ENCODE measurements around the gene ELOVL3.

The ELOVL3 gene

DNA sequence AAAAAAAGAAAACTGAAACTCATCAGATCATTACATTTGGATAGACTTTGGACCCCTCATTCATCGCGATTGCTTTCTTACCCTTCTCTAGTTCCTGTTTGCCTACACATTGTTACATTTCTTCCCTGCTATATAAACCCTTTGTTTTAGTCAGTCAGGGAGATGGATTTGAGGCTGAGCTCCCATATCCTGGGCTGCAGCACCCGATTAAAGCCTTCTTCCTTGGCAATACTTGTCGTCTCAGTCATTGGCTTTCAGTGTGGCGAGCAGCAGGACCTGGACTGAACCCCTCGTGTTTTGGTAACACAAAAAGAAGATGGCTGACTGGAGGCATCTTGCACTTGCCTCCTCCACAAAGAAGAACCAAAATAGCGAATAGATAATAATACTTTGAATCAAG lies 34.1 kb upstream of the ELOVL3 start:
- no peaks in the 10 kb centered on the region for H3K9me2 ChIP-seq (replicated peaks; ENCODE audit: insufficient read depth, low read length)
- no peak for TF ChIP-seq EZH2 (optimal IDR thresholded peaks at IDR 0.05; ENCODE audit: low read depth, low read length)
- TF ChIP-seq, protein P1, sequence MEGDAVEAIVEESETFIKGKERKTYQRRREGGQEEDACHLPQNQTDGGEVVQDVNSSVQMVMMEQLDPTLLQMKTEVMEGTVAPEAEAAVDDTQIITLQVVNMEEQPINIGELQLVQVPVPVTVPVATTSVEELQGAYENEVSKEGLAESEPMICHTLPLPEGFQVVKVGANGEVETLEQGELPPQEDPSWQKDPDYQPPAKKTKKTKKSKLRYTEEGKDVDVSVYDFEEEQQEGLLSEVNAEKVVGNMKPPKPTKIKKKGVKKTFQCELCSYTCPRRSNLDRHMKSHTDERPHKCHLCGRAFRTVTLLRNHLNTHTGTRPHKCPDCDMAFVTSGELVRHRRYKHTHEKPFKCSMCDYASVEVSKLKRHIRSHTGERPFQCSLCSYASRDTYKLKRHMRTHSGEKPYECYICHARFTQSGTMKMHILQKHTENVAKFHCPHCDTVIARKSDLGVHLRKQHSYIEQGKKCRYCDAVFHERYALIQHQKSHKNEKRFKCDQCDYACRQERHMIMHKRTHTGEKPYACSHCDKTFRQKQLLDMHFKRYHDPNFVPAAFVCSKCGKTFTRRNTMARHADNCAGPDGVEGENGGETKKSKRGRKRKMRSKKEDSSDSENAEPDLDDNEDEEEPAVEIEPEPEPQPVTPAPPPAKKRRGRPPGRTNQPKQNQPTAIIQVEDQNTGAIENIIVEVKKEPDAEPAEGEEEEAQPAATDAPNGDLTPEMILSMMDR (IDR thresholded peaks at IDR 0.05; ENCODE audit: low read length) = no peak
- TF ChIP-seq EZH2phosphoT487 (IDR thresholded peaks at IDR 0.05; ENCODE audit: low read length) = no peak
- H3K36me3 ChIP-seq (replicated peaks; ENCODE audit: insufficient read depth, low read length) = no peaks in the 10 kb centered on the region

DNA sequence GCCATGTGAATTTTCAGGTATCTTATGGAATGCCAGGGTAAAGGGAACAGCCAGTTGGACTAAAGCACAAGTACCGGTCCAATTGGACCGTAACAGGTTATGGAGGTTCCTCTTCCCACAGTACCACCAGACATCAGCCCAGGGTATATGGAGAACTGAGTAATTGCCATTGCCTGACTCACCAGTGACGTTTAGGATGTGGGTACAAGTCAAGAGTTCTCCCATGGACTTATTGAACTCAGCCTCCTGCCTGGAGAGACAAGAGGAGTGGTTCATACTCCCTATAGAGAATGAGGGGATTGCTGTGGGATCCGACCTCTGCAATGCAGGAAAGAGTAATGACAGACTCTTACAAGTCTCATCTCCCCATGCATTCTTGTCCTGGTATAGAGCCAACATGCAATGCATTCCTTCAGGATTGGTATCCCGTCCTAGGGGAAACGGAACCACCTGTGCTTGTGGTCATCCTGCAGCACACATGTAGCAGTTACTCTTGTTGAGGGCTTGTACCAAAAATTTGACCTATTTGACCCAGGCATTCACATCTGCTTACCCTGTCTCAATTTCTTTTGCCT lies 30.7 kb upstream of the ELOVL3 start:
- no peak for TF ChIP-seq EZH2phosphoT487 (IDR thresholded peaks at IDR 0.05; ENCODE audit: low read length)
- no peak for TF ChIP-seq EZH2 (optimal IDR thresholded peaks at IDR 0.05; ENCODE audit: low read depth, low read length)
- TF ChIP-seq, protein P1 (IDR thresholded peaks at IDR 0.05; ENCODE audit: low read length) = no peak
- H3K4me1 ChIP-seq (ENCODE audit: low read length) = no peaks in the 10 kb centered on the region

More for the DNA sequence above, 34.1 kb upstream of the ELOVL3 start:
- Histone ChIP-seq H3K9me3 (replicated peaks; ENCODE audit: insufficient read depth, low read length) (no peaks in the 10 kb centered on the region), H3K4me3 (ENCODE audit: low read length) (no peak overlapping the region), H3K79me2 (ENCODE audit: low read length) (no peaks in the 10 kb centered on the region), H4K20me1 (ENCODE audit: insufficient read depth, low read length) (no peaks in the 10 kb centered on the region), H3F3A (ENCODE audit: insufficient read depth, low read length) (peaks cover 20% of the 10 kb centered on the region), H3K9ac (ENCODE audit: low read length) (no peak overlapping the region), H3K27ac (ENCODE audit: low read length) (no peak overlapping the region), H3K4me1 (ENCODE audit: low read length) (peaks cover 16% of the 10 kb centered on the region), H2AFZ (ENCODE audit: low read length) (no peak overlapping the region), H3K4me2 (ENCODE audit: low read depth, low read length) (no peak overlapping the region), H3K27me3 (replicated peaks; ENCODE audit: insufficient read depth, low read length) (no peaks in the 10 kb centered on the region)
- DNase-seq = no peak

DNA sequence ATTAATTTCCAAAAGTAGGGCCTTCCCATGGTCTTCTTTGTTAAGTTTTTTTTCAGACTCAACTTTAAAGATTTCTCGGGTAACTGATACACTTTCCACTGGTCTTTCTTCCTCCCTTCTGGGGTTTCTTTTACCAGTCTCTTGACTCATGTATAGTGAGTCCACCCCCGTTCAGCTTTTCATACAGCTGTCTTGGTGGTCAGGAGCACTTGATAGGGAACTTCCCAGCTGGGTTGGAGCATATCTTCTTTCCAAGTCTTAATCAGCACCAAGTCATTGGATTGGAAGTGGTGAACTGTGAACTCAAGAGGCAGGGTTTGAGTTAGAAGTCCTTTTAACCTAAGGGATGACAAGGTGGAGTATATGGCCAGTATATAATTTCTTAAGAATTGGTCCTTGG lies 29.2 kb upstream of the ELOVL3 start:
- Histone ChIP-seq H3K4me3 (ENCODE audit: low read length) (no peak overlapping the region), H3K36me3 (replicated peaks; ENCODE audit: insufficient read depth, low read length) (no peaks in the 10 kb centered on the region), H3K27ac (ENCODE audit: low read length) (no peak overlapping the region), H3K27me3 (replicated peaks; ENCODE audit: insufficient read depth, low read length) (no peaks in the 10 kb centered on the region), H2AFZ (ENCODE audit: low read length) (no peak overlapping the region), H3K9me3 (replicated peaks; ENCODE audit: insufficient read depth, low read length) (no peaks in the 10 kb centered on the region), H4K20me1 (ENCODE audit: insufficient read depth, low read length) (no peaks in the 10 kb centered on the region), H3K4me1 (ENCODE audit: low read length) (no peaks in the 10 kb centered on the region), H3K4me2 (ENCODE audit: low read depth, low read length) (no peak overlapping the region), H3K9ac (ENCODE audit: low read length) (no peak overlapping the region), H3K79me2 (ENCODE audit: low read length) (no peaks in the 10 kb centered on the region), H3K9me2 (replicated peaks; ENCODE audit: insufficient read depth, low read length) (no peaks in the 10 kb centered on the region), H3F3A (ENCODE audit: insufficient read depth, low read length) (no peaks in the 10 kb centered on the region)
- DNase-seq = no peak
- TF ChIP-seq EZH2 (optimal IDR thresholded peaks at IDR 0.05; ENCODE audit: low read depth, low read length) (no peak), EZH2phosphoT487 (IDR thresholded peaks at IDR 0.05; ENCODE audit: low read length) (no peak)
- TF ChIP-seq, protein P1 (IDR thresholded peaks at IDR 0.05; ENCODE audit: low read length) = no peak

More for the DNA sequence above, 30.7 kb upstream of the ELOVL3 start:
- H3K79me2 ChIP-seq (ENCODE audit: low read length) = no peaks in the 10 kb centered on the region
- H2AFZ ChIP-seq (ENCODE audit: low read length) = no peak overlapping the region
- H3K27ac ChIP-seq (ENCODE audit: low read length) = no peak overlapping the region
- no peaks in the 10 kb centered on the region for H3K27me3 ChIP-seq (replicated peaks; ENCODE audit: insufficient read depth, low read length)
- no peaks in the 10 kb centered on the region for H3K9me3 ChIP-seq (replicated peaks; ENCODE audit: insufficient read depth, low read length)
- no peaks in the 10 kb centered on the region for H4K20me1 ChIP-seq (ENCODE audit: insufficient read depth, low read length)
- no peaks in the 10 kb centered on the region for H3K36me3 ChIP-seq (replicated peaks; ENCODE audit: insufficient read depth, low read length)
- no peak overlapping the region for H3K4me3 ChIP-seq (ENCODE audit: low read length)
- H3K9ac ChIP-seq (ENCODE audit: low read length) = no peak overlapping the region
- no peak overlapping the region for H3K4me2 ChIP-seq (ENCODE audit: low read depth, low read length)
- no peaks in the 10 kb centered on the region for H3K9me2 ChIP-seq (replicated peaks; ENCODE audit: insufficient read depth, low read length)
- H3F3A ChIP-seq (ENCODE audit: insufficient read depth, low read length) = no peaks in the 10 kb centered on the region
- no peak for DNase-seq

Data from MM.1S (cell line).